PFSK-1 (cell line): ENCODE data around the gene MAD1L1.

ENCODE experiments used
- FOXP2 ChIP-seq: optimal IDR thresholded peaks from 2 replicates; pipeline ENCODE3; 2011; ENCODE audit warnings: borderline replicate concordance, control low read depth, inconsistent platforms; ENCODE audit not compliant: insufficient read depth; ENCODE audit errors: extremely low read length, extremely low read depth
- POLR2AphosphoS5 ChIP-seq: IDR thresholded peaks from 2 replicates; pipeline ENCODE4 v1.6.1; 2012; ENCODE audit warnings: low read depth, mild to moderate bottlenecking, control low read depth, low read length, moderate library complexity
- TAF1 ChIP-seq: IDR thresholded peaks from 2 replicates; pipeline ENCODE4 v1.6.1; 2012; ENCODE audit warnings: low read length, control low read depth, borderline replicate concordance; ENCODE audit not compliant: insufficient read depth

GRCh38 chr7:2002561-2003450 lies 229.9 kb downstream of the MAD1L1 start:
- TF ChIP-seq POLR2AphosphoS5 (no peak), TAF1 (no peak), FOXP2 (no peak)
